Activated naive CD8-positive, alpha-beta T cell (primary cell): ENCODE data around the gene CAPN11.
"Not testable (repeated sequence)": the region's sequence is repeated elsewhere in the genome, so short reads cannot be mapped to it uniquely, and the experiment has no call there.

Experiments used
- H3K27ac Mint-ChIP-seq: one replicate; pipeline ENCODE4 v1.8.0; 2021; ENCODE audit warnings: mixed read lengths
- H3K27me3 Mint-ChIP-seq: one replicate; pipeline ENCODE4 v1.8.0; 2021; ENCODE audit warnings: mixed read lengths
- H3K36me3 Mint-ChIP-seq: one replicate; pipeline ENCODE4 v1.8.0; 2021; ENCODE audit warnings: mixed read lengths
- H3K4me1 Mint-ChIP-seq: one replicate; pipeline ENCODE4 v1.8.0; 2021; ENCODE audit warnings: low read depth, mixed read lengths
- H3K4me3 Mint-ChIP-seq: one replicate; pipeline ENCODE4 v1.8.0; 2021; ENCODE audit warnings: mild to moderate bottlenecking, mixed read lengths
- H3K9me3 Mint-ChIP-seq: one replicate; pipeline ENCODE4 v1.8.0; 2021; ENCODE audit warnings: low read depth, mixed read lengths

Gene CAPN11

GRCh38 chr6:44227148-44227793 is 68.7 kb downstream of the CAPN11 start:
- Mint-ChIP-seq H3K27me3 (no peaks in the 10 kb centered on the region), H3K9me3 (no peaks in the 10 kb centered on the region), H3K36me3 (peaks cover 5% of the 10 kb centered on the region), H3K27ac (no peak overlapping the region), H3K4me1 (peaks cover 18% of the 10 kb centered on the region), H3K4me3 (no peak overlapping the region)

GRCh38 chr6:44228031-44228430 is 69.4 kb downstream of the CAPN11 start:
- Mint-ChIP-seq H3K4me3 (no peak overlapping the region), H3K36me3 (peaks cover 9% of the 10 kb centered on the region), H3K27me3 (no peaks in the 10 kb centered on the region), H3K4me1 (peaks cover 14% of the 10 kb centered on the region), H3K27ac (no peak overlapping the region), H3K9me3 (no peaks in the 10 kb centered on the region)

GRCh38 chr6:44228433-44228832 is 69.8 kb downstream of the CAPN11 start:
- Mint-ChIP-seq H3K27me3 (no peaks in the 10 kb centered on the region), H3K36me3 (peaks cover 9% of the 10 kb centered on the region), H3K4me1 (peaks cover 13% of the 10 kb centered on the region)

GRCh38 chr6:44228836-44229235 is 70.2 kb downstream of the CAPN11 start:
- peaks cover 9% of the 10 kb centered on the region for H3K36me3 Mint-ChIP-seq
- no peak overlapping the region for H3K4me3 Mint-ChIP-seq
- H3K27me3 Mint-ChIP-seq, result no peaks in the 10 kb centered on the region
- no peak overlapping the region for H3K27ac Mint-ChIP-seq
- no peaks in the 10 kb centered on the region for H3K9me3 Mint-ChIP-seq
- peaks cover 17% of the 10 kb centered on the region for H3K4me1 Mint-ChIP-seq

More at GRCh38 chr6:44228433-44228832, 69.8 kb downstream of the CAPN11 start:
- H3K27ac Mint-ChIP-seq, result no peak overlapping the region
- H3K4me3 Mint-ChIP-seq, result no peak overlapping the region
- H3K9me3 Mint-ChIP-seq, result no peaks in the 10 kb centered on the region

- Mint-ChIP-seq H3K27me3 (no peaks in the 10 kb centered on the region), H3K36me3 (peaks cover 9% of the 10 kb centered on the region), H3K27ac (no peak overlapping the region), H3K4me3 (no peak overlapping the region), H3K4me1 (peaks cover 13% of the 10 kb centered on the region), H3K9me3 (no peaks in the 10 kb centered on the region)
Measured at GRCh38 chr6:44229376-44230033, 70.9 kb downstream of the CAPN11 start.

GRCh38 chr6:44230034-44230675 is 71.5 kb downstream of the CAPN11 start:
- Mint-ChIP-seq H3K4me1 (peaks cover 8% of the 10 kb centered on the region), H3K36me3 (peaks cover 9% of the 10 kb centered on the region), H3K9me3 (no peaks in the 10 kb centered on the region), H3K27me3 (no peaks in the 10 kb centered on the region), H3K4me3 (no peak overlapping the region), H3K27ac (no peak overlapping the region)

- not testable (repeated sequence) for H3K27ac Mint-ChIP-seq, H3K27me3 Mint-ChIP-seq, H3K4me3 Mint-ChIP-seq, H3K4me1 Mint-ChIP-seq, H3K36me3 Mint-ChIP-seq, H3K9me3 Mint-ChIP-seq
Measured at GRCh38 chr6:44231426-44231825, 72.8 kb downstream of the CAPN11 start.

GRCh38 chr6:44232676-44233566 is 74.3 kb downstream of the CAPN11 start:
- H3K4me3 Mint-ChIP-seq, result no peak overlapping the region
- peaks cover 9% of the 10 kb centered on the region for H3K36me3 Mint-ChIP-seq
- H3K9me3 Mint-ChIP-seq, result no peaks in the 10 kb centered on the region
- H3K27ac Mint-ChIP-seq, result no peak overlapping the region
- H3K27me3 Mint-ChIP-seq, result no peaks in the 10 kb centered on the region
- peaks cover 16% of the 10 kb centered on the region for H3K4me1 Mint-ChIP-seq

GRCh38 chr6:44233567-44234100 is 75.0 kb downstream of the CAPN11 start:
- Mint-ChIP-seq H3K9me3 (no peaks in the 10 kb centered on the region), H3K27ac (no peak overlapping the region), H3K27me3 (no peaks in the 10 kb centered on the region), H3K4me3 (no peak overlapping the region), H3K36me3 (peaks cover 9% of the 10 kb centered on the region), H3K4me1 (peaks cover 23% of the 10 kb centered on the region)
